ENCODE data around the gene RTF1. TPM values are rescaled to one million over a fixed set of nuclear protein-coding genes. Genes with fewer than 3 reads are reported as not detected.

RTF1 gene
- total RNA-seq, 2 experiments from 2014 or later, result 26.8 to 30.0 TPM

DNA sequence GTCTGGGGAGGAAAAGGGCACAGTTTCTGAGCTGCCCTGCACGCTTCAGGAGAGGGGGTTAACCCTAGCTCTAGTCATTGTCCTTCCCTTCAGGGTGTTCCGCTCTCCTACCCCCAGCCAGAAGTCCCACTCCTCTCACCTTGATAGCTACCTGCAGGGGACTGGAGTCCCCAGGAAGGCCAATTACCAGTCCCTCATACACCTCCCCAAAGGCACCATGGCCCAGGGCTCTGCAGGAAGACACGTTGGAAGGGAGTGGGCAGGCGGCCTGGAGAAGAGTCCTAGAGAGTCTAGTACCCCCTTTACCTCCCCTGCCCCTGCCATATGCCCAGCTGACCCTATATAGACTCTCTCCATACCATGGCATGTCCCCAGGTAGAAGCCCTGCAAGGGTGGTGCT lies 88.9 kb downstream of the RTF1 start:
- POLR2A ChIA-PET, result interaction anchor here (0.9 kb wide), 1 partner anchor 12 kb away, joined by 4 read pairs; the partner anchor contains the start of gene ITPKA
- CTCF ChIA-PET, result interaction anchor here (0.9 to 5.2 kb wide), 2 partner anchors 24 to 40 kb away, joined by 3 to 39 read pairs; no protein-coding TSS in a partner anchor
- TF ChIP-seq, protein P1, sequence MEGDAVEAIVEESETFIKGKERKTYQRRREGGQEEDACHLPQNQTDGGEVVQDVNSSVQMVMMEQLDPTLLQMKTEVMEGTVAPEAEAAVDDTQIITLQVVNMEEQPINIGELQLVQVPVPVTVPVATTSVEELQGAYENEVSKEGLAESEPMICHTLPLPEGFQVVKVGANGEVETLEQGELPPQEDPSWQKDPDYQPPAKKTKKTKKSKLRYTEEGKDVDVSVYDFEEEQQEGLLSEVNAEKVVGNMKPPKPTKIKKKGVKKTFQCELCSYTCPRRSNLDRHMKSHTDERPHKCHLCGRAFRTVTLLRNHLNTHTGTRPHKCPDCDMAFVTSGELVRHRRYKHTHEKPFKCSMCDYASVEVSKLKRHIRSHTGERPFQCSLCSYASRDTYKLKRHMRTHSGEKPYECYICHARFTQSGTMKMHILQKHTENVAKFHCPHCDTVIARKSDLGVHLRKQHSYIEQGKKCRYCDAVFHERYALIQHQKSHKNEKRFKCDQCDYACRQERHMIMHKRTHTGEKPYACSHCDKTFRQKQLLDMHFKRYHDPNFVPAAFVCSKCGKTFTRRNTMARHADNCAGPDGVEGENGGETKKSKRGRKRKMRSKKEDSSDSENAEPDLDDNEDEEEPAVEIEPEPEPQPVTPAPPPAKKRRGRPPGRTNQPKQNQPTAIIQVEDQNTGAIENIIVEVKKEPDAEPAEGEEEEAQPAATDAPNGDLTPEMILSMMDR (IDR thresholded peaks at IDR 0.05), result no peak
- peaks cover 15% of the 10 kb centered on the region for H3K4me1 Mint-ChIP-seq (ENCODE audit: low read depth)
- H3K4me3 Mint-ChIP-seq, result no peak overlapping the region
- intact Hi-C loops (cut with micrococcal nuclease), result loop anchor here (5.0 kb wide), 1 partner anchor 38 kb away; no protein-coding TSS in a partner anchor
- H3K9me3 Mint-ChIP-seq, result no peaks in the 10 kb centered on the region
- H3K27ac Mint-ChIP-seq, result no peak overlapping the region
- no peak for DNase-seq
- ATAC-seq, result no peak
- H3K27me3 Mint-ChIP-seq, result peaks cover 47% of the 10 kb centered on the region
- no peaks in the 10 kb centered on the region for H3K36me3 Mint-ChIP-seq (ENCODE audit: low read depth)

DNA sequence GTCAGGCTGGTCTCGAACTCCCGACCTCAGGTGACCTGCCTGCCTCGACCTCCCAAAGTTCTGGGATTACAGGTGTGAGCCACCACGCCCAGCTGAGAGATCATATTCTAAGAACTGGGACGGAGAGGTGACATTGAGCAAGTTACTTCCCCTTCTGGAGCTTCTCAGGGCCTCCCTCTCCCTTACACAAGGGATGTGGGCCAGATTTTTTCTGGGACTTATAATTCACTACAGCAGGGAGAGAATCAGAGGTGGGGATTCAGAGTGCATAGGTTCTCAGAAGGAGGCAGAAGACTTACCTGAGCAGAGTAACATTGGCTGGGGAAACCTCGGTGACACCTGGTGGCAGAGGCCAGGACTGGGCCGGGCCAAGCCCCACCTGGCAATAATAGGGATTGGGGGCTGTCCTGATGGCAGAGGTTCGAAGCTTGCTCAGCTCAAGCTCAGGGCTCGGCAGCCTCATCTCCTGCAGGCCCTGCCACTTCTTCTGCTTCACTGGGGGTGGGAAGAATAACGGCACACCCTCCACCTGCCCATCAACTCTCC lies 90.0 kb downstream of the RTF1 start:
- Mint-ChIP-seq H3K36me3 (ENCODE audit: low read depth) (no peaks in the 10 kb centered on the region), H3K27ac (no peak overlapping the region), H3K9me3 (no peaks in the 10 kb centered on the region), H3K4me1 (ENCODE audit: low read depth) (peaks cover 7% of the 10 kb centered on the region), H3K27me3 (peaks cover 40% of the 10 kb centered on the region), H3K4me3 (no peak overlapping the region)
- no peak for DNase-seq
- intact Hi-C loops (cut with micrococcal nuclease), result loop anchor here (5.0 kb wide), 1 partner anchor 40 kb away; no protein-coding TSS in a partner anchor
- peak; percentile 35 for ATAC-seq
- POLR2A ChIA-PET, result interaction anchor here (0.9 to 1.8 kb wide), 2 partner anchors 14 to 41 kb away, joined by 3 to 5 read pairs; partner anchors contain the start of gene ITPKA
- TF ChIP-seq, protein P1 (IDR thresholded peaks at IDR 0.05), result no peak
- CTCF ChIA-PET, result interaction anchor here (0.6 to 5.2 kb wide), 2 partner anchors 41 to 142 kb away, joined by 3 to 39 read pairs; no protein-coding TSS in a partner anchor

DNA sequence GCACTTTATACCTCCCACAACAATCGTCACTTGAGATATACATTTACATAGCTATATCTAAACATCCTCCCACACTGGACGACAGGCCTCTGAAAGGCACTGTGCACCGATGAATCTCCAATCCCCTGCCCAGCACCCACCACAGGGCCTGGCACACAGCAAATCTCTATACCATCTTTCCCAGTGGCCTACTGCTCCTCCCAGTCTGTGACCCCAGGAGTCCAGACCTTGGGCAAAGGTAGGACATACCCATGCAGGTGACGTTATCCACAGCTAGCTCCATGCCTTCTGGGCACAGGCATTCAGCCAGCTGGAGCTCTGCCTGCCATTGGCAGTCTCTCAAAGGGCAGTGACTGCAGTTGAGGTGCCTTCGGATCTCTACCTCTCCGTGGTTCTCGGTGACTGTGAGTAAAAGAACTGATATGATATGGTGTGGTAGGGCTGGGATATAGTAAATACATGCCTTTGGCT lies 91.0 kb downstream of the RTF1 start:
- H3K4me3 Mint-ChIP-seq, result no peak overlapping the region
- ChIA-PET POLR2A (interaction anchor here (0.9 to 1.8 kb wide), 3 partner anchors 15 to 42 kb away, joined by 3 to 5 read pairs (median 3); partner anchors contain the start of gene ITPKA), CTCF (interaction anchor here (5.2 kb wide), 1 partner anchor 42 kb away, joined by 39 read pairs; no protein-coding TSS in a partner anchor)
- no peaks in the 10 kb centered on the region for H3K36me3 Mint-ChIP-seq (ENCODE audit: low read depth)
- H3K27me3 Mint-ChIP-seq, result peaks cover 41% of the 10 kb centered on the region
- TF ChIP-seq, protein P1 (IDR thresholded peaks at IDR 0.05), result no peak
- intact Hi-C loops (cut with micrococcal nuclease), result loop anchor here (5.0 kb wide), 1 partner anchor 41 kb away; no protein-coding TSS in a partner anchor
- no peak overlapping the region for H3K27ac Mint-ChIP-seq
- DNase-seq (no peak), ATAC-seq (no peak)
- peaks cover 9% of the 10 kb centered on the region for H3K4me1 Mint-ChIP-seq (ENCODE audit: low read depth)
- H3K9me3 Mint-ChIP-seq, result no peaks in the 10 kb centered on the region

DNA sequence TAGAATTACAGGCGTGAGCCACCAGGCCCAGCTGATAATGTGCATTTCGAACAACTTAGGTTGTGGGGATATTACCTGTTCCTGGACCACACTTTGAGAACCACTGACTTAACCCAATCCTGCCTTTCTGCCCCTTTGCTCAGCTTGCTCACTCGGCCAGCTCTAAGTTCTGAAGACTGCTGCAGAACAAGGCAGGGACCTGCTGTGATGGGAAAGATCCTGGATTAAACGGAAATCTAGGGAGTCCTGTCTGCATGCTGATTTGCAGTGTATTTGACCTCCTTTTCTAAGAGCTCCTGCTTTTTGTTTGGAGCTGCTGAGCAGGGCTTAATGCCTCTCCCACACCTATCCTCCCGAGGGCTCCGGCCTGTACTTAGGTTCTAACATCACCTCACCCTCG lies 93.8 kb downstream of the RTF1 start:
- Mint-ChIP-seq H3K4me3 (no peak overlapping the region), H3K27ac (no peak overlapping the region), H3K4me1 (ENCODE audit: low read depth) (peaks cover 24% of the 10 kb centered on the region), H3K36me3 (ENCODE audit: low read depth) (no peaks in the 10 kb centered on the region), H3K9me3 (no peaks in the 10 kb centered on the region), H3K27me3 (peaks cover 35% of the 10 kb centered on the region)
- intact Hi-C loops (cut with micrococcal nuclease), result no loop called here
- DNase-seq (no peak), ATAC-seq (no peak)
- CTCF ChIA-PET, result interaction anchor here (1.0 to 1.7 kb wide), 3 partner anchors 14 to 44 kb away, joined by 3 to 7 read pairs (median 3); no protein-coding TSS in a partner anchor
- POLR2A ChIA-PET, result no interaction called here
- TF ChIP-seq, protein P1 (IDR thresholded peaks at IDR 0.05), result no peak

Data from activated CD8-positive, alpha-beta T cell treated with anti-CD3 and anti-CD28 coated beads for 36 hours (primary cell).